Esophagus (tissue), 2 donors: ENCODE results near the gene BLVRB. TPM values are rescaled to one million over a fixed set of nuclear protein-coding genes. Genes with fewer than 3 reads are reported as not detected.
A peak's percentile ranks its signal among the peaks of the same experiment; 100 is the strongest.
"Not testable (repeated sequence)": the region's sequence is repeated elsewhere in the genome, so short reads cannot be mapped to it uniquely, and the experiment has no call there.

Experiments used
- H3K27ac ChIP-seq, 2 donors: one replicate each; pipeline ENCODE4 v1.5.1; 2013; ENCODE audit warnings: low read depth in 2 of 2, mild to moderate bottlenecking in 2 of 2, inconsistent platforms in 1 of 2, low read length in 1 of 2, moderate library complexity in 1 of 2
- H3K27me3 ChIP-seq, 2 donors: one replicate each; pipeline ENCODE4 v1.6.1; 2013; ENCODE audit warnings: low read length in 2 of 2, control low read depth in 1 of 2, mild to moderate bottlenecking in 1 of 2; ENCODE audit not compliant: insufficient read depth in 2 of 2, control insufficient read depth in 1 of 2
- H3K36me3 ChIP-seq, 2 donors: one replicate each; pipeline ENCODE4 v1.6.1; 2013; ENCODE audit warnings: low read length in 1 of 2; ENCODE audit not compliant: control insufficient read depth in 2 of 2, insufficient read depth in 2 of 2
- H3K4me1 ChIP-seq, 2 donors: one replicate each; pipeline ENCODE4 v1.6.1; 2013; ENCODE audit warnings: low read length in 1 of 2; ENCODE audit not compliant: control insufficient read depth in 2 of 2, insufficient read depth in 2 of 2
- H3K4me3 ChIP-seq, 2 donors: one replicate each; pipeline ENCODE4 v1.5.1; 2013; ENCODE audit warnings: low read length in 2 of 2, mild to moderate bottlenecking in 2 of 2, low read depth in 1 of 2, moderate library complexity in 1 of 2
- H3K9me3 ChIP-seq, 2 donors: one replicate each; pipeline ENCODE4 v1.6.1; 2013; ENCODE audit warnings: mild to moderate bottlenecking in 2 of 2, low read depth in 1 of 2, low read length in 1 of 2, moderate library complexity in 1 of 2; ENCODE audit not compliant: control insufficient read depth in 2 of 2, insufficient read depth in 1 of 2
- WGBS, 2 donors: extraction: QIAGEN DNeasy Blood & Tissue Kit; methylation state at CpG; one replicate each; pipeline ENCODE4 v1.1.7; 2013; 5-methylcytosine and 5-hydroxymethylcytosine counted together
- polyA plus RNA-seq, 2 donors: library from polyadenylated mRNA; stranded (reverse); fragments of 200-250 nt; gene quantifications; one replicate each; pipeline ENCODE4 v1.2.3, GENCODE V29; 2013
- donor health status: healthy with polysubstance abuse.
- donor health status: Bipolar disorder and iron deficiency.

Gene BLVRB
- polyA plus RNA-seq, 2 donors: 213 to 241 TPM

- WGBS, 2 donors: 89 to 95% methylated on average over 3 of the region's 3 CpGs
- H3K9me3 ChIP-seq: no peaks in the 10 kb centered on the region
- H3K27me3 ChIP-seq: no peaks in the 10 kb centered on the region
- no peak overlapping the region for H3K27ac ChIP-seq
- no peaks in the 10 kb centered on the region for H3K36me3 ChIP-seq
- H3K4me3 ChIP-seq: no peak overlapping the region
- peaks cover 2% of the 10 kb centered on the region in 2 donors for H3K4me1 ChIP-seq
These were observed 33.8 kb downstream of the BLVRB start for GRCh38 chr19:40431698-40432097.

GRCh38 chr19:40430242-40430641 lies 35.3 kb downstream of the BLVRB start:
- H3K27me3 ChIP-seq, H3K9me3 ChIP-seq, H3K36me3 ChIP-seq, H3K4me3 ChIP-seq, H3K27ac ChIP-seq, H3K4me1 ChIP-seq: not testable (repeated sequence)
- WGBS, 2 donors: 87 to 89% methylated on average over 10 of the region's 10 CpGs

GRCh38 chr19:40428197-40428596 lies 37.3 kb downstream of the BLVRB start:
- not testable (repeated sequence) for H3K27me3 ChIP-seq, H3K4me1 ChIP-seq, H3K9me3 ChIP-seq, H3K27ac ChIP-seq, H3K36me3 ChIP-seq, H3K4me3 ChIP-seq
- 93 to 94% methylated on average over 7 of the region's 7 CpGs for WGBS, 2 donors

GRCh38 chr19:40425450-40426287 lies 39.9 kb downstream of the BLVRB start, which contains the start of gene SERTAD1:
Gene SERTAD1 (minus strand): TSS chr19:40425992. CDS start chr19:40423546, 2,446 bp downstream.
- H3K9me3 ChIP-seq: no peaks in the 10 kb centered on the region
- peaks cover 3 to 11% of the 10 kb centered on the region in 2 donors for H3K4me1 ChIP-seq
- peaks cover 0 to 11% of the 10 kb centered on the region in 2 donors for H3K36me3 ChIP-seq
- WGBS, 2 donors: 0% methylated on average over 73 to 75 of the region's 75 CpGs
- H3K27ac ChIP-seq: peak within 1 kb of the TSS; percentile 99 to 100
- peak within 1 kb of the TSS; percentile 80 to 88 for H3K4me3 ChIP-seq
- H3K27me3 ChIP-seq: no peaks in the 10 kb centered on the region

- WGBS, 2 donors: 1% methylated on average over 27 to 28 of the region's 28 CpGs
- peak overlapping the region; percentile 80 to 88 for H3K4me3 ChIP-seq
- no peaks in the 10 kb centered on the region for H3K27me3 ChIP-seq
- H3K9me3 ChIP-seq: no peaks in the 10 kb centered on the region
- H3K27ac ChIP-seq: peak overlapping the region; percentile 99 to 100
- peaks cover 0 to 11% of the 10 kb centered on the region in 2 donors for H3K36me3 ChIP-seq
- peaks cover 3 to 11% of the 10 kb centered on the region in 2 donors for H3K4me1 ChIP-seq
These were observed 40.7 kb downstream of the BLVRB start for GRCh38 chr19:40424637-40425449.

GRCh38 chr19:40423938-40424337 lies 41.6 kb downstream of the BLVRB start:
- peak overlapping the region in 1 of 2 donors; percentile 88 for H3K4me3 ChIP-seq
- peaks cover 0 to 11% of the 10 kb centered on the region in 2 donors for H3K36me3 ChIP-seq
- WGBS, 2 donors: 93 to 95% methylated on average over 6 of the region's 6 CpGs
- no peaks in the 10 kb centered on the region for H3K9me3 ChIP-seq
- H3K27ac ChIP-seq: no peak overlapping the region
- H3K27me3 ChIP-seq: no peaks in the 10 kb centered on the region
- peaks cover 3 to 11% of the 10 kb centered on the region in 2 donors for H3K4me1 ChIP-seq

- Histone ChIP-seq H3K9me3 (no peaks in the 10 kb centered on the region), H3K36me3 (peaks cover 0 to 11% of the 10 kb centered on the region in 2 donors), H3K4me3 (no peak overlapping the region), H3K4me1 (peaks cover 3 to 9% of the 10 kb centered on the region in 2 donors), H3K27me3 (no peaks in the 10 kb centered on the region), H3K27ac (peak overlapping the region; percentile 35 to 78)
- WGBS, 2 donors: 86 to 87% methylated on average over 31 of the region's 31 CpGs
These were observed 42.6 kb downstream of the BLVRB start for GRCh38 chr19:40422748-40423566.

GRCh38 chr19:40421993-40422747 lies 43.4 kb downstream of the BLVRB start:
- peak overlapping the region; percentile 99 to 100 for H3K27ac ChIP-seq
- H3K4me3 ChIP-seq: peak overlapping the region in 1 of 2 donors; percentile 70
- H3K9me3 ChIP-seq: no peaks in the 10 kb centered on the region
- WGBS, 2 donors: 72 to 78% methylated on average over 16 of the region's 16 CpGs
- H3K36me3 ChIP-seq: peaks cover 0 to 11% of the 10 kb centered on the region in 2 donors
- H3K4me1 ChIP-seq: peaks cover 3 to 9% of the 10 kb centered on the region in 2 donors
- H3K27me3 ChIP-seq: no peaks in the 10 kb centered on the region
